A549 (cell line): Measurements from ENCODE around the gene PRKCE. TPM values are rescaled to one million over a fixed set of nuclear protein-coding genes. Genes with fewer than 3 reads are reported as not detected.

Experiments used
- ATAC-seq, 2 experiments: fragments of 200-7000 bp in 1 of 2; fragments of >200 bp in 1 of 2; cut with Nextera tagmentation in 1 of 2; cut with Tn5 transposase in 1 of 2; 3 replicates each; pipeline versions ENCODE4 v1.8.0 to v1.9.1; 2018 to 2020; ENCODE audit warnings: mild to moderate bottlenecking in 1 of 2, moderate library complexity in 1 of 2
- CTCF ChIA-PET: fragments of 300-600 bp; sonication (Branson Sonifier 250); formaldehyde crosslinking; extraction: SDS; loops from one replicate; lab custom pipeline; 2021; ENCODE audit warnings: antibody characterized with exemption, inconsistent platforms; lab: Yijun Ruan, JAX
- POLR2A ChIA-PET: fragments of 350-600 bp; formaldehyde crosslinking; extraction: SDS; loops from one replicate; lab custom pipeline; 2021; ENCODE audit warnings: antibody characterized with exemption, inconsistent platforms; lab: Yijun Ruan, JAX
- DNase-seq, 2 experiments: peaks; one replicate each; pipeline versions ENCODE4 v3.0.0 to v3.0.0-alpha.2; 2011 to 2016; ENCODE audit warnings: low read depth in 1 of 2, low spot score in 1 of 2
- FAIRE-seq: peaks from 2 replicates; lab custom pipeline; 2011; peaks lifted over from hg19 to GRCh38; lab: Jason Lieb, UNC
- H3K27ac ChIP-seq, 2 experiments: fragments of >200 bp; sonication (Bioruptor Twin); formaldehyde crosslinking; 3 replicates each; pipeline ENCODE4 v1.5.1; 2016 to 2017
- H3K4me1 ChIP-seq: fragments of >200 bp; sonication (Bioruptor Twin); formaldehyde crosslinking; 3 replicates; pipeline ENCODE4 v1.6.1; 2016
- H3K4me2 ChIP-seq: fragments of >200 bp; sonication (Bioruptor Twin); formaldehyde crosslinking; 3 replicates; pipeline ENCODE4 v1.6.1; 2016
- H3K4me3 ChIP-seq: fragments of >200 bp; sonication (Bioruptor Twin); formaldehyde crosslinking; 3 replicates; pipeline ENCODE4 v1.5.1; 2016
- H3K9me3 ChIP-seq: fragments of >200 bp; sonication (Bioruptor Twin); formaldehyde crosslinking; 3 replicates; pipeline ENCODE4 v1.6.1; 2016
- CHD2 ChIP-seq: fragments of 150-350 bp; IDR thresholded peaks from 2 replicates; pipeline ENCODE4 v1.6.1; 2014; ENCODE audit warnings: low read length; ENCODE audit not compliant: partially characterized antibody
- CHD4 ChIP-seq: fragments of 200-600 bp; sonication (generic); IDR thresholded peaks from 2 replicates; pipeline ENCODE4 v1.6.1; 2016; ENCODE audit warnings: antibody characterized with exemption, mild to moderate bottlenecking, borderline replicate concordance
- EHMT2 ChIP-seq: fragments of 200-600 bp; sonication (generic); IDR thresholded peaks from 2 replicates; pipeline ENCODE4 v1.6.1; 2016; ENCODE audit warnings: antibody characterized with exemption, low read depth, mild to moderate bottlenecking, moderate library complexity
- ESRRA ChIP-seq: fragments of 150-350 bp; IDR thresholded peaks from 2 replicates; pipeline ENCODE4 v1.6.1; 2014; ENCODE audit warnings: mild to moderate bottlenecking, low read length, borderline replicate concordance
- HEYL ChIP-seq: fragments of 250-450 bp; sonication (Bioruptor Pico); IDR thresholded peaks from 2 replicates; pipeline ENCODE4 v1.8.0; 2021; ENCODE audit warnings: mild to moderate bottlenecking, moderate library complexity
- HOXB5 ChIP-seq: fragments of 250-450 bp; sonication (Bioruptor Pico); IDR thresholded peaks from 2 replicates; pipeline ENCODE4 v1.5.0; 2020; ENCODE audit warnings: mild to moderate bottlenecking, moderate library complexity
- JUNB ChIP-seq: fragments of >200 bp; sonication (Bioruptor Twin); formaldehyde crosslinking; IDR thresholded peaks from 2 replicates; pipeline ENCODE4 v1.6.1; 2016
- KDM5A ChIP-seq: fragments of 200-600 bp; sonication (generic); IDR thresholded peaks from 2 replicates; pipeline ENCODE4 v1.6.1; 2016; ENCODE audit warnings: antibody characterized with exemption, mild to moderate bottlenecking
- MAFK ChIP-seq: fragments of 450-650 bp; IDR thresholded peaks from 2 replicates; pipeline ENCODE4 v1.6.1; 2014; ENCODE audit not compliant: partially characterized antibody
- POLR2A ChIP-seq: IDR thresholded peaks from 2 replicates; pipeline ENCODE4 v1.6.1; 2012; ENCODE audit warnings: mild to moderate bottlenecking, low read length
- POLR2AphosphoS2 ChIP-seq: conservative IDR thresholded peaks from 2 replicates; pipeline ENCODE4 v1.6.1; 2012; ENCODE audit warnings: low read length, improper control_type of control experiment, inconsistent platforms
- RARB ChIP-seq: fragments of 250-450 bp; sonication (Bioruptor Pico); IDR thresholded peaks from 2 replicates; pipeline ENCODE4 v1.8.0; 2021; ENCODE audit warnings: mild to moderate bottlenecking, moderate library complexity
- RFX5 ChIP-seq: fragments of 450-650 bp; IDR thresholded peaks from 2 replicates; pipeline ENCODE4 v1.7.1; 2014; ENCODE audit warnings: antibody characterized with exemption, mild to moderate bottlenecking, moderate library complexity
- TFCP2L1 ChIP-seq: fragments of 250-450 bp; sonication (Bioruptor Pico); IDR thresholded peaks from 2 replicates; pipeline ENCODE4 v1.5.0; 2021; ENCODE audit warnings: mild to moderate bottlenecking
- ZC3H11A ChIP-seq: fragments of 450-650 bp; IDR thresholded peaks from 2 replicates; pipeline ENCODE4 v1.6.1; 2014; ENCODE audit warnings: antibody characterized with exemption, mild to moderate bottlenecking
- ZFP36 ChIP-seq: fragments of 450-650 bp; IDR thresholded peaks from 2 replicates; pipeline ENCODE4 v1.6.1; 2014; ENCODE audit warnings: borderline replicate concordance; ENCODE audit not compliant: partially characterized antibody
- ZNF302 ChIP-seq: fragments of 250-450 bp; sonication (Bioruptor Pico); IDR thresholded peaks from 2 replicates; pipeline ENCODE4 v1.9.0; 2021; ENCODE audit warnings: inconsistent platforms, mild to moderate bottlenecking, moderate library complexity
- ZSCAN20 ChIP-seq: fragments of 250-450 bp; sonication (Bioruptor Pico); IDR thresholded peaks from 2 replicates; pipeline ENCODE4 v1.8.0; 2022; ENCODE audit warnings: mild to moderate bottlenecking, moderate library complexity
- WGBS: methylation state at CpG from one replicate; pipeline ENCODE4 v1.1.6; 2017; ENCODE audit errors: missing lambda C conversion rate; 5-methylcytosine and 5-hydroxymethylcytosine counted together
- polyA plus RNA-seq, 4 experiments: library from polyadenylated mRNA; depleted of rRNA in 3 of 4; stranded (reverse); fragments of >200 nt; fragmentation: RNase III in 1 of 4; extraction: RNeasy Plus Mini Kit Qiagen cat#74134 plus additional on column Dnase treatment in 1 of 4; gene quantifications; 2 replicates in 3 of 4; 3 replicates in 1 of 4; pipeline ENCODE4 v1.2.3, GENCODE V29; 2011 to 2017
- TF ChIP-seq, protein P1 (sequence below): fragments of 200-600 bp; sonication (generic); IDR thresholded peaks from 2 replicates; pipeline ENCODE4 v1.6.1; 2016; ENCODE audit warnings: antibody characterized with exemption, mild to moderate bottlenecking, moderate library complexity
- TF ChIP-seq, protein P2 (sequence below): IDR thresholded peaks from 2 replicates; pipeline ENCODE4 v1.6.1; 2012
- TF ChIP-seq, protein P3 (sequence below): fragments of 250-450 bp; sonication (Bioruptor Pico); IDR thresholded peaks from 2 replicates; pipeline ENCODE4 v1.5.0; 2020; ENCODE audit warnings: low read depth, mild to moderate bottlenecking, moderate library complexity
- TF ChIP-seq, protein P4 (sequence below): fragments of >200 bp; sonication (Bioruptor Twin); formaldehyde crosslinking; IDR thresholded peaks from 3 replicates; pipeline ENCODE4 v1.6.1; 2016
- TF ChIP-seq, protein P5 (sequence below): IDR thresholded peaks from 2 replicates; pipeline ENCODE4 v1.6.1; 2012; ENCODE audit warnings: low read depth, borderline replicate concordance

The PRKCE gene
- polyA plus RNA-seq, 2 of the 4 experiments (the other 2 are of a cell fraction): 11.5 to 12.0 TPM

DNA sequence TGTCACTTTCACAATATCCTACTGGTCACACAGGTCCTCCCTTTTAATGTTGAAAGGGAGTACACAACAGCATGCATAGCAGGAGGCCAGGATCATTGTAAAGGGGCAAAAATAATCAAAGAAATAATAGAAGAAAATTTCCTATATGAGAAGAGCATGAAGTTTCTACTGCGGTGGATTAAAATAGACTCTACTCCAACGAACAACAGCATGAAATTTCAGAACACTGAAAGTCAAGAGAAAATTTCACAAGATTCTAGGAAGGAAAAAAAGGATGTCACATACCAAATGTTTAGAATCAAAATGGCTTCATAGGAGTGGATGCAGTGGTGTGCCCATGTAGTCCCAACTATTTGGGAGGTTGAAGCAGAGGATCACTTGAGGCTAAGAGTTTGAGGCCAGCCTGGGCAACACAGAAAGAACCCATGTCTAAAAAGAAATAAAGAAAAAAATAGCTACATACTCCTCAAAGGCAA lies 573.7 kb downstream of the PRKCE start (continued):
- TF ChIP-seq, protein P1, sequence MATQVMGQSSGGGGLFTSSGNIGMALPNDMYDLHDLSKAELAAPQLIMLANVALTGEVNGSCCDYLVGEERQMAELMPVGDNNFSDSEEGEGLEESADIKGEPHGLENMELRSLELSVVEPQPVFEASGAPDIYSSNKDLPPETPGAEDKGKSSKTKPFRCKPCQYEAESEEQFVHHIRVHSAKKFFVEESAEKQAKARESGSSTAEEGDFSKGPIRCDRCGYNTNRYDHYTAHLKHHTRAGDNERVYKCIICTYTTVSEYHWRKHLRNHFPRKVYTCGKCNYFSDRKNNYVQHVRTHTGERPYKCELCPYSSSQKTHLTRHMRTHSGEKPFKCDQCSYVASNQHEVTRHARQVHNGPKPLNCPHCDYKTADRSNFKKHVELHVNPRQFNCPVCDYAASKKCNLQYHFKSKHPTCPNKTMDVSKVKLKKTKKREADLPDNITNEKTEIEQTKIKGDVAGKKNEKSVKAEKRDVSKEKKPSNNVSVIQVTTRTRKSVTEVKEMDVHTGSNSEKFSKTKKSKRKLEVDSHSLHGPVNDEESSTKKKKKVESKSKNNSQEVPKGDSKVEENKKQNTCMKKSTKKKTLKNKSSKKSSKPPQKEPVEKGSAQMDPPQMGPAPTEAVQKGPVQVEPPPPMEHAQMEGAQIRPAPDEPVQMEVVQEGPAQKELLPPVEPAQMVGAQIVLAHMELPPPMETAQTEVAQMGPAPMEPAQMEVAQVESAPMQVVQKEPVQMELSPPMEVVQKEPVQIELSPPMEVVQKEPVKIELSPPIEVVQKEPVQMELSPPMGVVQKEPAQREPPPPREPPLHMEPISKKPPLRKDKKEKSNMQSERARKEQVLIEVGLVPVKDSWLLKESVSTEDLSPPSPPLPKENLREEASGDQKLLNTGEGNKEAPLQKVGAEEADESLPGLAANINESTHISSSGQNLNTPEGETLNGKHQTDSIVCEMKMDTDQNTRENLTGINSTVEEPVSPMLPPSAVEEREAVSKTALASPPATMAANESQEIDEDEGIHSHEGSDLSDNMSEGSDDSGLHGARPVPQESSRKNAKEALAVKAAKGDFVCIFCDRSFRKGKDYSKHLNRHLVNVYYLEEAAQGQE: no peak
- TF ChIP-seq RFX5 (no peak), EHMT2 (no peak), CHD2 (no peak), ZFP36 (no peak), RARB (CRISPR knock-in tag) (no peak), ZSCAN20 (CRISPR knock-in tag) (0 out of 2 replicates have a peak, but pooled peaks have one; percentile 47), ZC3H11A (no peak)
- TF ChIP-seq, protein P2, sequence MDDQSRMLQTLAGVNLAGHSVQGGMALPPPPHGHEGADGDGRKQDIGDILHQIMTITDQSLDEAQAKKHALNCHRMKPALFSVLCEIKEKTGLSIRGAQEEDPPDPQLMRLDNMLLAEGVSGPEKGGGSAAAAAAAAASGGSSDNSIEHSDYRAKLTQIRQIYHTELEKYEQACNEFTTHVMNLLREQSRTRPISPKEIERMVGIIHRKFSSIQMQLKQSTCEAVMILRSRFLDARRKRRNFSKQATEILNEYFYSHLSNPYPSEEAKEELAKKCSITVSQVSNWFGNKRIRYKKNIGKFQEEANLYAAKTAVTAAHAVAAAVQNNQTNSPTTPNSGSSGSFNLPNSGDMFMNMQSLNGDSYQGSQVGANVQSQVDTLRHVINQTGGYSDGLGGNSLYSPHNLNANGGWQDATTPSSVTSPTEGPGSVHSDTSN: no peak
- TF ChIP-seq, protein P3, sequence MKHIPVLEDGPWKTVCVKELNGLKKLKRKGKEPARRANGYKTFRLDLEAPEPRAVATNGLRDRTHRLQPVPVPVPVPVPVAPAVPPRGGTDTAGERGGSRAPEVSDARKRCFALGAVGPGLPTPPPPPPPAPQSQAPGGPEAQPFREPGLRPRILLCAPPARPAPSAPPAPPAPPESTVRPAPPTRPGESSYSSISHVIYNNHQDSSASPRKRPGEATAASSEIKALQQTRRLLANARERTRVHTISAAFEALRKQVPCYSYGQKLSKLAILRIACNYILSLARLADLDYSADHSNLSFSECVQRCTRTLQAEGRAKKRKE (CRISPR knock-in tag): peak; percentile 42; the same call in 1 of the 2 replicates
- TF ChIP-seq, protein P4, sequence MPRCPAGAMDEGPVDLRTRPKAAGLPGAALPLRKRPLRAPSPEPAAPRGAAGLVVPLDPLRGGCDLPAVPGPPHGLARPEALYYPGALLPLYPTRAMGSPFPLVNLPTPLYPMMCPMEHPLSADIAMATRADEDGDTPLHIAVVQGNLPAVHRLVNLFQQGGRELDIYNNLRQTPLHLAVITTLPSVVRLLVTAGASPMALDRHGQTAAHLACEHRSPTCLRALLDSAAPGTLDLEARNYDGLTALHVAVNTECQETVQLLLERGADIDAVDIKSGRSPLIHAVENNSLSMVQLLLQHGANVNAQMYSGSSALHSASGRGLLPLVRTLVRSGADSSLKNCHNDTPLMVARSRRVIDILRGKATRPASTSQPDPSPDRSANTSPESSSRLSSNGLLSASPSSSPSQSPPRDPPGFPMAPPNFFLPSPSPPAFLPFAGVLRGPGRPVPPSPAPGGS: no peak

DNA sequence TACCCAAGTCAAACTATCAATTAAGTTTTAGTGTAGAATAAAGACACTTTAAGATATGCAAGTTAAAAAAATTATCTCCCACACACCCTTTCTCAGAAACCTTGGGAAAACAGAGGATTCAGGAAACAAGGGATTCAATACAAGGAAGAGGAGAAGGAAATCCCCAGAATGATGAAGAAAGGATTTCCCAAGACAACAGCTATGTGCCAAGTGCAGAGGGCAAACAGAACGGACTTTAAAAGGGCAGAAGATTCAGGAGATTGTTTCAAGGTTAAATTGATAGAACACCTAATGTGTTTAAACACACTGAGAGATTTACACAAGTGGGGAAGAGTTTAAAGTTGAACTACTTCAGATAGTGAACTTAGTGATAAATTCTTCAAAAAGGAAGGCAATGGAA lies 574.3 kb downstream of the PRKCE start:
- H3K27ac ChIP-seq: peak overlapping the region; percentile 79 to 93
- DNase-seq (no peak), ATAC-seq (no peak), FAIRE-seq (no peak)
- ChIA-PET CTCF (interaction anchor here (0.7 to 1.0 kb wide), 3 partner anchors 9 to 71 kb away, joined by 3 to 4 read pairs (median 3); no protein-coding TSS in a partner anchor), POLR2A (no interaction called here)
- no peak overlapping the region for H3K4me2 ChIP-seq
- peaks cover 42% of the 10 kb centered on the region for H3K4me1 ChIP-seq
- TF ChIP-seq POLR2AphosphoS2 (no peak), KDM5A (no peak), ESRRA (no peak), HEYL (CRISPR knock-in tag) (no peak), MAFK (no peak), POLR2A (no peak), TFCP2L1 (CRISPR knock-in tag) (no peak), ZNF302 (CRISPR knock-in tag) (no peak), JUNB (no peak), RARB (CRISPR knock-in tag) (no peak), CHD4 (no peak), HOXB5 (CRISPR knock-in tag) (no peak)
- TF ChIP-seq, protein P5, sequence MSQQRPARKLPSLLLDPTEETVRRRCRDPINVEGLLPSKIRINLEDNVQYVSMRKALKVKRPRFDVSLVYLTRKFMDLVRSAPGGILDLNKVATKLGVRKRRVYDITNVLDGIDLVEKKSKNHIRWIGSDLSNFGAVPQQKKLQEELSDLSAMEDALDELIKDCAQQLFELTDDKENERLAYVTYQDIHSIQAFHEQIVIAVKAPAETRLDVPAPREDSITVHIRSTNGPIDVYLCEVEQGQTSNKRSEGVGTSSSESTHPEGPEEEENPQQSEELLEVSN: no peak
- TF ChIP-seq, protein P3 (CRISPR knock-in tag): no peak
- WGBS: 50% methylated on average over 1 of the region's 1 CpG
- H3K9me3 ChIP-seq: peaks cover 23% of the 10 kb centered on the region
- H3K4me3 ChIP-seq: no peak overlapping the region
